HG03175 (cell line): ENCODE results near the gene ELF5.
A peak's percentile ranks its signal among the peaks of the same experiment; 100 is the strongest.

Source experiments
- ATAC-seq: cut with Tn5 transposase; IDR thresholded peaks from one replicate; pipeline ENCODE4 v1.9.1; 2021; ENCODE audit warnings: mild to moderate bottlenecking, moderate library complexity; ENCODE audit not compliant: unreplicated experiment

Gene ELF5

DNA sequence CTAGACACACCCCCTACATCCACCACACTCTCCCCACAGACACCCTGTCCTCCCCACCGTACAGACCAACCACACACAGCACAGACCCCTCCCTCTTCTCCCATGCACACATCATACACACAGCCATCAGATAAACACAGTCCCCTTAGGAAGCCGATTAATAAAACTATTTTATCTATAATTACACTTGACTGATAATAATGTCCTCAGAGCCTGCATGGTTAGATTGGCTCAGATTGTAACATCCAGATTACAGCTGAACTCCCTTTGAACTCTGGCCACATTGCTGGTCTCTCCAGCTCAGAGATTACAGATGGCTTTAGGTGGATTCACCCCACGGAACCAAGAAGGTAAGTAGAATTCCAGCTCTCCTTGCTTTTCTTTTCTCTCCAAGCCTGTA, 9.5 kb upstream of the ELF5 start:
- no peak for ATAC-seq

DNA sequence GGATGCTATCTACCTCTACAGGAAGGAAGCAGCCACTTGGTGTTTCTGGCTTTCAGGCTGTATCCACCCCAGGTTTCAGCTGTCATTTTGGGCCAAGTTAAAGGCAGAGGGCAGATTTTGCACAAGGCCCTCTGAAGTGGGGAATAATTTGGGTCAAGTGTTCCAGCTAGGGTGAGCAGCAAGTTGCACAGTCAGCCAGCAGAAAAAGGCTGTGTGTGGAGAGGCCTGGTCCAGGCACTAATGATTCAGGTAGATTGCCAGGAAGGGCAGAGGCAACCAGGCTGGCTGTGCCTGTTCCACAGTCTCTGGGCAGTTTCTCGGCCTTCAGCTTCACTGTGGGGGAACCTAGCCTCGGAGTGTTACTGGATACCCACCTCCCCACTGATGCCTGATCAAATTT, 8.6 kb upstream of the ELF5 start:
- no peak for ATAC-seq

DNA sequence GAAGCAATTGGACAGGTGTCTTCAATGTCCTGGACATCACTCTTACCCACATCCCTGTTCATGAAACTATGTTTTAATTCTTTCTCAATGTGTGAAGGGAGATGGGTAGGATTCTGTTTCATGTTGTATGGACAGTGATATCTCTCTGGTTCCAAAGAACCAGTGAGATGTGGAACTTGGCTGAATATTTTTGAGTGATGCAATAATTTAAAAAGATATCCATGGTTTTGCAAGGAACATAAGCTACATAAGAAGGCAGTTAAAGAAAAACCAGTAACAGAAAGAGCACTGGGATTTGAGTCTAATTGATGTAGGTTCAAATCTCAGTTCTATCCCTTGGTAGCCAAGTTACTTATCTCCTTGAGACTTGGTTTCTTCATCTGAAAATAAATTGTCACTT, 7.7 kb upstream of the ELF5 start:
- no peak for ATAC-seq

DNA sequence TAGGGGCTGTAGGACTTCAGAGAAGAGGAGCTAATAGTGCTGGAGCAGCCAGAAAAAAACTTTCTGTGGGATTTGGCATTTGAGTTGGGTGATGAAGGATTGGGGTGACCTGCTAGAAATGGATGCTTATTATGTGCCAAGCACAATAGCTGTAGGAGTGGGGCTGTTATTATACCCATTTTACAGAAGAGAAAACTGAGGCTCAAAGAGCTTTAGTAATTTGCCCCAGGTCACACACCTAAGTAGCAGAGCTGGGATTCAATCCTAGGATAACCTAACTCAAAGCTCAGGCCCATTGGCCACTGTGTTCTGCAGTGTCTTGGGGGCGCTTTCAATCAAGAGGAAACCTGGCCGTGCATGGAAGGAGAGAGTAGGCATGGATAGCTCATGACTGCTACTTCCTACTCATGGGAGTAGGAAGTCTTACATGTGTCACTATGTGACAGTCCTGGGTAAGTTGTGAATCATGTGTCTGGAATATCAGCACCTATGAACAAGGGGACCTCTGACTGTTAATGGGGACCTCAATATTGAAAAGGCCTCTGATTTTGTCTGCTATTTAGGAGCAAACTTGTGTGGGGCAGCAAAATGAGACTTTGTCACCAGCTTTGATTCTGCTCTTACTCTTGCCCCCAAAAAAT, 6.1 kb upstream of the ELF5 start:
- no peak for ATAC-seq

DNA sequence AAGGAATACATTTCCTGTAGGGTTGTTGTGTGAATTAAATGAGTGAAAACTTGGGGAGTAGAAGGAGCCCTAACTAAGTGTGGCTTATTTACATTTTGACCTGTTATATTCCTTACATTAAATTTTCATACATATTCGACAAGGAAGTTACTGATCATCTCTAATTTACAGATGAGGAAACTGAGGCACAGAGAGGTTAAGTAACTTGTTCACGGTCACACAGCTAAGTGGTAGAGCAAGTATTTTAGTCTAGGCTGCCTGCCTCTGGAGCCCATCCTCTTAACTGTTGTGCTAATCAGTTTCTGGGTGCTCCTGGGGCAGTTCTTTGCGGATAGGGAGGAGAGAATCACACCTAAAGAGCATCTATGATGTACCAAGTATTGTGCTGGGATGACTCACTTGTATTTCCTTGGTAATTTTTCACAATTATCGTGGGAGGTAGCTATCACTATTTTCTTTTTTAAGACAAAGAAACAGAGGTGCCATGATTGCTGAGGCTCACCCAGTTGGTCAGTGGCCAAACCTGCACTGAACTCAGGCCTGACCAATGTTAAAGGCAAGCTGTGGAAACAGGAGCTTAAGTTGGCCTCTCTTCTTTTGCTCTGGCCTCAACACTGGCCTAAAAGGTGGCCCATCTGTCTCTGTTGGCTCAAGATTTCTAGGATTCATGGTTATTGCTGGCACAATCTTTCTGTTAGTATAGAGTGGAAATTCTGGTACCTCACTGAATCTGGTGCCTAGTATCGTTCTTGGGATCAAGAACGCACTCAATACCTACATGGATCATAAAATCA, 2.9 kb upstream of the ELF5 start:
- no peak for ATAC-seq

DNA sequence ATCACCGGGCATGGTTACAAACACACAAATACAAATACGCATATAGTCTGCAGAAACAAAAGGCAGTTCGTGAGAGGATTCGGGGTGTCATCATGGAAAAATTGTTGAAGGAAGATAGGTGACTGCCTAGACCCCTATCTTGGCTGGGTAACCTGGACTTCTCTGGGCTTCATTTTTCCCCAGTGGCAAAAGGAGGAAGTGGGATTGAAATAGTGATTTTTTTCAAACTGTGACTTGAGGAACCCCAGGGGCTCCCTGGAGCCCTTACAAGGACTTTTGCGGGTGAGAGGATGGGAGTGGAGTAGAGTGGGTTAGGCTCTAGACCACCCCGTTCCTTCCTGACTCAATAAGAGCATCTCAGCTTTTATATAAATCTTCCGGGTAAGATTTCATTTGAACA, 1.0 kb upstream of the ELF5 start:
- ATAC-seq: no peak

DNA sequence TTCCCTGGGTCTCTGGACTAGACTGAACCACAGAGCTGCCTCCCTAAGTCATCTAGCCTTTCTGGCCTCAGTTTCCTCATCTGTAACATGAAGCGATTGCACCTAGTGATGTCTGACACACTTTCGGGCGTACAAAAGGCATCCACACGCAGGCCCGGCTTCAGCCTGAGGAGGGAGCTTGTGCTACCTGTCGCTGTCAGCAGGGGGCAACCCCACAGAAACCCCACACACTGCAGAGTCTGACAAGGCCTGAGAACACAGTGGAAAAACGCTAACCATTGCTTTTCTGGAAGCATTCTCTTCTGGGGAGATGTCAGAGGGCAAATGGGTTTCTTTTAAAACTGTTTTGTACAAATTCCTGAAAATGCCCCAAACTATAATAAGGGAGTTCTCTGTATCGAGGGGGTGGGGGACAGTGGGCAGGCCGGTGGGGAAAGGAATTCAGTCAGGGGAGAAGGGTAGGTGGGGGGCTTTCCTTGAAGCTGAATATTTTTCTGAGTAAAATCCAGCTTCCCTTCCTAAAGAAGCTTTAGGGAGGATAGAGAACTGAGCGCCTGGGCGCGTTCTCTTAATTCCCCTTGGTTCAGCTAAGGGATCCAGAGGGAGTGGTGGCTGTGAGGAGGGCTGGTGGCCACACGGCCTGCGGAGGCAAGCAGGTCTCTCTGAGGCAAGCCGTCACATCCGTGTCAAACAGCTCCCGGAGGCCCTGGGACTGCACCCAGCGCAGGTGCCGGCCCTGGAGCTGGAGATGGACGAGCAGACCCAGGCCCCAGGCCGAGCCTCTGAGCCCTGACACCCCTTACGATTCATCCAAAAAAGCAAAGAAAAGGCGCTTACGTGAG, 533 bp downstream of the ELF5 start:
- peak; percentile 82 for ATAC-seq

DNA sequence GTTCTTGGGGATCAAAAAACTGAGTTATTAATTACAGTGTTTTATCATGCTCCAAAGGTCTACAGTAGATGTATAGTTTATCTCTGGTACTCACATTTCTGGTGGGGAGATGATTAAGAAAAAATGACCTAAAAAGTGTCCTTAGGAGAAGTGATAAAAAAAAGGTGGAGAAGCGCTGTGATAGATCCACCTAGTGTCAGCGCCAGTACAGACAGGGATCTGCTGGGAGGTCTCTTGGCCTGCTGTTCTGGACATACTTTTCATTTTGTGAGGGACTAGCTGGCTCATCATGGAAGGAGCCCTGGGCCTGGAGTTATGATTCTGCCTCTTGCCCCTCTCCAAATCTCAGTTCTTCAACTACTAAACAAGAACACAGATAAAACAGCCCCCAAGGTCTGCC, 2.9 kb downstream of the ELF5 start:
- no peak for ATAC-seq

DNA sequence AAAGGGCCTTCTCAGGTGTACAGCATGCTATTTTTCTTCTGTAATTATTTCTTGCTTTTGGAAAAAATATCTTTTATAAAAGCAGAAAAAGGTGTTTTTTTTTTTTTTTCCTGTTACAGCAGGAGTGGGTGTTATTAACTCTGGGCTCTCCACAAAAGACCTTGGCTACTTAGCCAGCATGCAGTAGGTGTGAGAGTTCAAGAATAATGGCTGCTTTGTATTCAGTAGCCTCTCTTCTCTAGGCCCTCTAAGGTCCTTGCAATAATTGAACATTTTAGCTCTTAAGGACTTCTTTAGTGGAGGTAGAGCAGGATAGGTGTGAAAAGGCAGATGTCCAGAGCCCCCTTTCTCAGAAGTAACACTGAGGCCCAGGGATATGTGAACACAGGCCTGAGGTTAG, 3.4 kb downstream of the ELF5 start:
- ATAC-seq: no peak

DNA sequence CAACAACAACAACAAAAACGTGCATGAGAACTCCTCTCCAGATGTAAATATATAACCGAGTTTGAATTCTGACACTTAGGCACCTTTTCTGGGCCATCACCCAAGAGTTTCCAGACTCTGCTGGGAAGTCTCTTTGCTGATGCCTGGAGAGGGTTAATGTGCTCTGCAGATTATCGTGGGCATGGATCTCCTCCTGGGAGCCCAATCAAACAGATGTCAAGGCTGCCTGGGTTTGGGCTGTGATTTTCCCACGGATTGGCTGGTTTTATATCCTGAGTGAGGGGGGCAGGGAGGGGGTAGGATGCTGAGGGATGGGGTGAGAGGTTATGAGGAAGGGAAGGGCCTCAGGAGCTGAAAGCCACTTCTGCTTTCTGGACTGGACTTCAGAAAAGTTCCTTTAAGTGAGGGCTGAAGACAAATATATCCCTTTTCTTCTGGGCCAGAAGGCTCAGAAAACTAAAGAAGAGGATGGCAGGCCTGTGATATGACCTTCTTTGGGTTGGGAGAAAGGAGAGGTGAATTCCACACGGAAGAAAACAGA, 4.2 kb downstream of the ELF5 start:
- ATAC-seq: no peak

DNA sequence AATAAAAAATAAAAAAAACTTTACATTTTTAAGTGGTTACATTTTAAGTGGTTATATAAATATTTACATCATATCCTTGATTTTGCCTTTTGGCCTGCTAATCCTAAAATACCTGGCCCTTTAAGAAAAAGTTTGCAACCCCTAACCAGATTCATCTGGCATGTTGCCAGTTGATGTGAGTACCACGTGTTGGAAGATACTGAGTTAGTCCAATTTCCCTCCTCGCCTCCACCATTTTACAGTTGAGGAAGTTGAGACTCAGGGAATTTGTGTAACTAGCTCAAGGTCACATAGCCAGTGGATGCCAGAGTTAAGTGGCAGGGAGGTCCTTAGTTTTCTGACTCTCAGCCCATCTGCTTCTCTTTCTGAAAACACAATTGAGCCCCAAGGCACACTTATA, 5.1 kb downstream of the ELF5 start:
- ATAC-seq: no peak

DNA sequence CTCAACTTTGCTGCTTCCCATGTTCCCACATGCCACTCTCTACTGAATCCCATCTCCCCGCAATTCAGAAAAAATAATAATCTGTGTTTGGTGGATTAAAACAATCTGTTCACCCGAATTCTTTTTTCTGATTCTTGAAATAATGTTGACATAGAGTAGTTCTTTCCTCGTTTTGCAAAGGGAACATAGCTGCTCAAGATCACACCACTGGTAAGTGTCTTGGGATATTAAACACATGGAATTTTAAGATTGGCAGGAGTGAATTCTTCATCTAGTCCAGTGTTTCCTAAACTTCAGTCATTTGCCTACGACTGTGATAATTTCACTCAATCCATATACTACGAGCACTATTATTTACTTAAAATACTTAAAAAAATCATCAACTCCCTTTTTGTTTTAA, 6.0 kb downstream of the ELF5 start:
- ATAC-seq: no peak

DNA sequence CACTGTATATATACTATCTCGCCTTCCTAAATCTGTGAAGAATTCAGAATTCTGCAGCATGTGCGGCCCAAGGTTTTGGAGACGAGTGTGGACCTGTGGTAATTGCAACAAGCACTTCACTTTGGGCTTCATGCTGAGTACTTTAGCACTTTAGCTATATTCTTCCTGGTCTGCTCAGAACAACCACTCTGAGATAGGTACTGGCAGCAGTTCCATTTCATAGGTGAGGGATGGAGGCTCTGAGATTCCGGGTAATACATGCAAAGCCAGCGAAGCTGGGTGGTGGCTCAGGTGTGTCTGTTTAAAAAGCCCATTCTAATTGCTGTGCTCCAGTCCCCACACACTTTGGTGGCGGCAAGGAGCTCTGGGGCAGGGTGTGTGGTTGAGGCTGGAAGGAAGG, 6.4 kb downstream of the ELF5 start:
- no peak for ATAC-seq

DNA sequence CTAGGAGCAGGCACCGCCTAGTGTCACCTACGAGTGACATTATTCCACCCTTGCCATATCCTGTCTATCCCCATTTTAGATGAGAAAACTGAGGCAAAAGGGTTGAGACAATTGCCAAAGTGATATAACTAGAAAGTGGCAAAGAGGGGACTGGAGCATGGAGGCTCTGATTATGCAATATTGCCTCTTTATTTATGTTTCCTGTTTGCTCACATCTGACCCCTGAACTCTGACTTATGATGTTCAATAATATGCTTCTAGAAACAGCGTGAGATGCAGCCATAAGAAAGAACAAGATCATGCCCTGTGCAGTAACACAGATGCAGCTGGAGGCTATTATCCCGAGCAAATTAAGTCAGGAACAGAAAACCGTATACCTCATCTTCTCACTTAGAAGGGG, 7.7 kb downstream of the ELF5 start:
- no peak for ATAC-seq

DNA sequence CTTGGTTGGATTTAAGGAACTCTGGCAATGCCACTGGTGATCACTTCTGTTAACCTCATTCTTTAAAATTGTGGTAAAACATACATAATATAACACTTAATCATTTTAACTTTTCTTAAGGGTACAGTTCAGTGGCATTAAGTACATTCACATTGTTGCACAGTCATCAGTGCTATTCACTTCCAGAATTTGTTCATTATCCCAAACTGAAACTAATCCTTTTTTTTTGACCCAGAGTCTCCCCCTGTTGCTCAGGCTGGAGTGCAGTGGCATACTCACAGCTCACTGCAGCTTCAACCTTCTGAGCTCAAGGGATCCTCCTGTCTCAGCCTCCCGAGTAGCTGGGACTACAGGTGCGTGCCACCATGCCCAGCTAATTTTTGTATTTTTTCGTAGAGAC, 10.6 kb downstream of the ELF5 start:
- ATAC-seq: no peak

DNA sequence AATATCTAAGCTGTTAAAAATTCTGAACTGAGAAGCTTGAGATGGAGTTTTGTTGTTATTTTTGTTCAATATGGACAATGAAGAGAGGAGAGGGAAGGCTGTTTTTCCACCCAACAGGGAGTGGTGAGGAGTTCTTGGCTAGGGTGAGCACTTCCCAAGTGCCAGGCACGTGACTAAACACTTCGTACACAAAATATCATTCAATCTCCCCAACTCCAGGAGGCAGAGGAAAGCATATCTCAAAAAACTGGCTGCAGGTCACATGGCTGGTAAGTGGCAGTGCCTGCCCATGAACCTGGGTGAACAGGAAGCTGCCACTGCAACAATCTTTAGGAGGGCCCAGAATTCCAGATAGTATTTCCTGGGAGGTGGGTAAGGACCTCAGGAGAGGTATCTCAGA, 11.6 kb downstream of the ELF5 start:
- no peak for ATAC-seq

DNA sequence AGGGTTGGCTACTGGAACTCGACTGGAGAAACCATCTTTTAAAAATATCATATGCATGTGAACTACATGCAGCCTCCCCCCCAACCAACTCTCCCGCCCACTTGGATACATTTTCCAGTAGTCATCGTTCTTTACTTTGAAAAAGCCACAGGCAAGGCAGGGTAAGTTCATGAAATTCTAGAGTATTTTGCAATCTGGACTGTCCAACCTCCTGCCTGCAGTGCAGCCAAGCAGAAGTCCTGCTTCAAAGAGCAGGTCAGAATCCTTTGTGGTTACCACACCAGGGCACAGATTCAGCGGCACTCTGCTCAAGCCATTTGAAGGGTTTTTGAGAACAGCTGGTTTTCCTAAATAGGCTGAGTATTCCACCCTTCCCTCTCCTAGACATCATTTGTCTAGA, 12.1 kb downstream of the ELF5 start:
- no peak for ATAC-seq

DNA sequence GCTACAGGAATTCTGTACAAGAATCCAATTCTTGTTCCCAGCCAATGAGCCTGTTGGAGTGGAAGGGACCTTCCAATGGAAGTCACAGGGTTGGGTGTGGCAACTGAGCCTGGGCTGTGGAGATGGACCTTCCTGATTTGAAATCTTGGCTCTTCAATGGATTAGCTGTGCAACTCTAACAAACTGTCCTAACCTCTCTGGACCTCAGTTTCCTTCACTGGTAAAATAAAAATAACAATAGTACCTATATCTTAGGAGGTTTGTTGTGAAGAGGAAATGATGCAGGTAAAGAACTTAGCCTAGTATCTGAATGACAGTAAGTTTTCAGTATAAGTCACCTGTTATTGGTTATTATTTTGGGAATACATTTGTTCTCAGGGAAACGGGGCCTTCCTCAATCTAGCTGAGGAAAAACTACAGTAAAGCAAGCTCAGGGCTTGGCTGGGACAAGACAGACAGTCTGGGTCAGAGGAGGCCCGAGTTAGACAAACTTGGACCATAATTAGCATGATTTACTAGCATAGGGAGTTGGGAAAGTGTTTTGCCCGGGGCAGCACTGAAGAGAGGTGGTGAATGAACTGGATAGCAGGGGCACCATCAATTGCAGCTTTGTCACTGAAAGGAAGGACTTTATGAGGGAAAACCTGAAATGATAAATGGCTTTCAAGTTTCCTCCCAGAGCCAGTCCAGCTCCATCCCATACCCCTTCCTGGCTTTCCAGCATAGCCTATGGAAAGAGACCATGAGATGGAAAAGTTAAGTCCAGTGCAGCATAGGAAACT, 13.7 kb downstream of the ELF5 start:
- ATAC-seq: no peak

DNA sequence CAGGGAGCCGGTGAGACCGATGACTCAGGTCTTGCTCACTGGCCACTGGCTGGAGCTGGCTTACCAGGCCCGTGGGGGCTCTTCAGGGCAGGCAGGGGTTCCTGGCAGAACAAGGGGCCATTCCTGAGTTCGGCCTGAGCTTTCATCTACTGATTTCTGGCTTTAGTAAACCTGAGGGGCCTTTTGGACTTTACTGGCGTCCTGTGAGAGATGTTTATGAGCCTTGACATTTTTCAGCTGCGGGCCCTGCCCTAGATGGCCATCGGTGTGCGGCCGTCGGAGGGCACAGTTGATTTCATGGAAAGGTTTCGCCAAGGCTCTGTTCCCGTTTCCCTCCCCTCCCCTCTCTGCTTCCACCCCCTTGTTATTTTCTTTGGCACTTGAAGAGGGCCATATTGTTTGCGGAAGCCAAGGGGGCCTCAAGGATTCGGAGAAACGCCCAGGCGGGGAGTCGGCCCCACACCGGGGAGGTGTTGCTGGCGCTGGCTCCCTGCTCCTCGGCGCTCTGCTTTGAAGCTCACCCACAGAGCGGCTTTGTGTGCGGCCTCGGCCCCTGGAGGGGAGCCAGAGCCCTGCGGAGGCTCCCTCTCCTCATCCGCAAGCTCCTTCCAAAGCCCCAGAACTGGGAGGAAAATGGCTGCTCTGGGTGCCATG, 17.7 kb downstream of the ELF5 start:
- no peak for ATAC-seq

DNA sequence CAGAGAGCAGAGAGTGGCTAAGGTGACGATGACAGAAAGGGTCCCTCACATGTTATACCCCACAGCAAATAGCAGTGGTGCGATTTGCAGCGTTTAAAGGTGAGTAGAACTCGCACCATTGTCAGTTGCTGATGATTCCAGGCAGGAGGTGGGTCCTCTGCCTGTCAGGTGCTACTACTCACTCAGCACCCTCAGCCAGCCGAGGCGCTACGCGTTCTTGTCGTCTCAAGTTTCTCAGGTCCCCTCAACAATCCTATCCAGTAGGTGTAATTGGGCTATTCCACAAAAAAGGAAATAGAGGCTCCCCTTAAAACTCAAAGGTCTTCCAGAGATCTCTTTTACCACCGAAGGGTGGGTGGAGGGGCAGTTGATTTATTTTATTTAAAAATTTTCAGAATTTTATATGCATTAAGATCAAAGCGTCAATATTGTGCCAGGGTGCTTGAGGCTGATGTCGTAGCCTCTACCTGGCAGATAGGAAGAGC, 18.3 kb downstream of the ELF5 start:
- no peak for ATAC-seq
